ENCODE data around the gene KLF3.
A peak's percentile ranks its signal among the peaks of the same experiment; 100 is the strongest.

Gene KLF3

GRCh38 chr4:38675146-38676121, 11.4 kb downstream of the KLF3 start:
- POLR2A ChIA-PET, result interaction anchor here (0.5 to 0.7 kb wide), 2 partner anchors 22 to 68 kb away, joined by 4 to 5 read pairs; no protein-coding TSS in a partner anchor
- H3K4me3 ChIP-seq (ENCODE audit: low read depth, low read length), result no peak overlapping the region
- peak; percentile 34 for DNase-seq (ENCODE audit: low read depth, low spot score)

GRCh38 chr4:38676986-38677385, 13.0 kb downstream of the KLF3 start:
- H3K4me3 ChIP-seq (ENCODE audit: low read depth, low read length), result no peak overlapping the region
- CTCF ChIA-PET, result interaction anchor here (0.7 to 6.0 kb wide), 14 partner anchors 10 to 615 kb away, joined by 3 to 65 read pairs (median 12); no protein-coding TSS in a partner anchor
- no peak for TF ChIP-seq CTCF (IDR thresholded peaks at IDR 0.05; ENCODE audit: insufficient read depth, low read length, missing control alignments)
- DNase-seq (ENCODE audit: low read depth, low spot score), result no peak
- POLR2A ChIA-PET, result no interaction called here

More at GRCh38 chr4:38675146-38676121, 11.4 kb downstream of the KLF3 start:
- CTCF ChIA-PET, result interaction anchor here (0.7 to 6.0 kb wide), 28 partner anchors 9 to 618 kb away, joined by 3 to 65 read pairs (median 5); no protein-coding TSS in a partner anchor
- peak; percentile 75 for TF ChIP-seq CTCF (IDR thresholded peaks at IDR 0.05; ENCODE audit: insufficient read depth, low read length, missing control alignments)

DNA sequence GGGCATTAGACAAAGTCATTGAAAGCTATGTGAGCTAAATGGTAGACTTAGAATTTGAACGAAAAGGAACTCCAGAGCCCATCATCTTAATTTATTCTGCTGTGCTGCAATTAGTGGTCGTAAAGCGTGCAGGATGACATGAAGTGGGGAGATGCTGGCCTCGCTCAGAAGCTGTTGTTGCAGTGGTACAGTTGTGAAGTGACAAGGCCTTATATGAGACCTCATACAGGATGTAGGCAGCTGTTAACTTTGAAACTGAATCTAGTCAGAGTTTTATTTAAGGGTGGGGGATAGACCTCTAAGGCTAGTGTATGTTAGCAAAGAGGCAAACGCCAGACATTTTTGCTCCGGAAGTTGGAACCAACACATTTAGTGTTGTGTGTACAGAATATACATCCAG, 13.4 kb downstream of the KLF3 start:
- CTCF ChIA-PET, result interaction anchor here (0.7 to 6.0 kb wide), 13 partner anchors 10 to 874 kb away, joined by 3 to 65 read pairs (median 7); no protein-coding TSS in a partner anchor
- H3K4me3 ChIP-seq (ENCODE audit: low read depth, low read length), result no peak overlapping the region
- no peak for TF ChIP-seq CTCF (IDR thresholded peaks at IDR 0.05; ENCODE audit: insufficient read depth, low read length, missing control alignments)
- no peak for DNase-seq (ENCODE audit: low read depth, low spot score)
- POLR2A ChIA-PET, result no interaction called here

DNA sequence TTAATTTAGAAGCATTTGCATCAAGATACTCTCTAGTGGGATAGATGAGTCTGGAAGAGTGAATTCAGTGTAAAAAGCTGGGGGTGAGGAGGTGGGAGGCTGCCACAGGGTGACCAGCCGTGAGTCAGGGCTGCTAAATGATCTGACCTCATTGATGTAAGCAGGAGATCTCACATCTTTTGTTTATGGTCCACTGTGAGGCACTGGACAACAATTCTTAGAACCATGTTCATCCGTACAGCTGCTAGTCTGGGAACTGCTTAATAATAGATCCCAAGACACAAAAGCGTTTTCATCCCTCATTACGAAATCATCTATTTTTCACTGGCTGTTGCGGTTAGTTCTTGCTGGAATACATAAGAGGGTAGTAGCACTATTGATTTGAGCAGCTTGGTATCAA, 14.1 kb downstream of the KLF3 start:
- TF ChIP-seq CTCF (IDR thresholded peaks at IDR 0.05; ENCODE audit: insufficient read depth, low read length, missing control alignments), result no peak
- ChIA-PET POLR2A (no interaction called here), CTCF (interaction anchor here (1.3 to 6.0 kb wide), 6 partner anchors 10 to 874 kb away, joined by 3 to 65 read pairs (median 28); no protein-coding TSS in a partner anchor)
- peak; percentile 84 for DNase-seq (ENCODE audit: low read depth, low spot score)
- no peak overlapping the region for H3K4me3 ChIP-seq (ENCODE audit: low read depth, low read length)

DNA sequence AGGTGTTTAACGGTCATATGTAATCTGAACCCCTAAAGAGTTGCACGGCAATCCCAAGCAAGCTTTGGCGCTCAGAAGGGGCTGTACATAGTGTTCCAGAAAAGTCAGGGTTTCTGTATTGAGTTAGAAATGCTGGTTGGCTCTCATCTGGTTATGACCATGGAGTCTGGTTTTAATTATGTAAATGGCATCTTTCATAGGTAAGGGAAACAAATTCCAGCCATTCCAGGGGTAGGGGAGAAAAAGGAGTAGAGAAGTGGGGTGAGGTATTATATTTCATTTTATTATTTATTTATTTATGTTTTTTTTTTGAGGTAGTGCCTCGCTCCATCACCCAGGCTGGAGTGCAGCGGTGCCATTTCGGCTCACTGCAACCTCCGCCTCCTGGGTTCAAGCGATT, 15.9 kb downstream of the KLF3 start:
- POLR2A ChIA-PET, result no interaction called here

More for the DNA sequence above, 15.9 kb downstream of the KLF3 start:
- DNase-seq (ENCODE audit: low read depth, low spot score), result no peak
- H3K4me3 ChIP-seq (ENCODE audit: low read depth, low read length), result no peak overlapping the region
- CTCF ChIA-PET, result interaction anchor here (2.2 kb wide), 1 partner anchor 51 kb away, joined by 5 read pairs; no protein-coding TSS in a partner anchor
- no peak for TF ChIP-seq CTCF (IDR thresholded peaks at IDR 0.05; ENCODE audit: insufficient read depth, low read length, missing control alignments)
